Measurements from ENCODE around the gene HMGN3.

HMGN3 gene

DNA sequence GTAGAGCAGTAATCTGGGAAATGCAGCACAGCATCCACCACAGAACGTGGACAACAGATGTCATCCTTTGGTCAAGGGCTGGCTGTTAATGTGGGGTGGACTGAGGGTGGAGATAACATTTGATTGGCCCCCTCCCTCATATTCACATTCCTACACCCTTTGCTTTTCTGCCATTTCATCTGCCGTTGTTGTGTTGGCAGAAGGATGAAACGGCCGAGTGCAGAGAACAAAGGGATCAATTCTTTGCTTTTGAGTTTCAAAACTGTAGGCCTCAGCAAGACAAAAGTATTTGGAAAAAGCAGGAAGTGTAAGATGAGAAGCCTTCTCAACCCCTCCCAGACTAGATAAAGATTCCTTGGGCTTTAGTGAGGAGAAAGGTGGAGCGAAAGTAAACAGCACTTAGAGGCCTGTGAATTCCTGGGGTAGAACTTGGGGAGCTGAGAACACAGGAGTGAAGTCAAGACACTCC, 82.2 kb downstream of the HMGN3 start:
- TF ChIP-seq GLIS3 (CRISPR knock-in tag; IDR thresholded peaks at IDR 0.05), result no peak
- no peak for TF ChIP-seq TOX (CRISPR knock-in tag; IDR thresholded peaks at IDR 0.05; ENCODE audit: borderline replicate concordance)
- TF ChIP-seq ZC3H10 (CRISPR knock-in tag; IDR thresholded peaks at IDR 0.05), result no peak
- no peak for ATAC-seq

Measured in SK-N-SH treated with all-trans-retinoic acid at 6 μM for 48 hours (cell line).